Brain microvascular endothelial cell (primary cell): ENCODE measurements around the gene CAMTA1.

Experiments used
- DNase-seq: peaks from one replicate; pipeline ENCODE4 v3.0.0-alpha.2; 2020
- H3K27ac ChIP-seq: fragments of 250-450 bp; sonication (Bioruptor Pico); 2 replicates; pipeline ENCODE4 v1.5.1; 2020; ENCODE audit warnings: mild to moderate bottlenecking, moderate library complexity
- H3K27me3 ChIP-seq: fragments of 250-450 bp; sonication (Bioruptor Pico); replicated peaks from 2 replicates; pipeline ENCODE4 v1.5.1; 2020; ENCODE audit warnings: mild to moderate bottlenecking
- H3K36me3 ChIP-seq: fragments of 250-450 bp; sonication (Bioruptor Pico); replicated peaks from 2 replicates; pipeline ENCODE4 v1.5.1; 2020; ENCODE audit warnings: mild to moderate bottlenecking
- H3K4me3 ChIP-seq: 2 replicates; pipeline ENCODE4 v1.5.1; 2011; ENCODE audit warnings: low read depth, mild to moderate bottlenecking, control low read depth, low read length, moderate library complexity
- in situ Hi-C: cut with HindIII; loops from 2 replicates; pipeline ENCODE4 v1.10.0; 2017; ENCODE audit warnings: low sequenced_read_pairs, low pct_ligation_motif_present
- TF ChIP-seq, protein P1 (sequence below): IDR thresholded peaks from 2 replicates; pipeline ENCODE4 v1.5.1; 2011; ENCODE audit warnings: low read depth, mild to moderate bottlenecking, moderate library complexity, low read length, control low read depth, inconsistent platforms; ENCODE audit errors: missing control alignments

Gene CAMTA1

GRCh38 chr1:7174980-7175906 is 390.0 kb downstream of the CAMTA1 start:
- in situ Hi-C loops: no loop called here
- TF ChIP-seq, protein P1, sequence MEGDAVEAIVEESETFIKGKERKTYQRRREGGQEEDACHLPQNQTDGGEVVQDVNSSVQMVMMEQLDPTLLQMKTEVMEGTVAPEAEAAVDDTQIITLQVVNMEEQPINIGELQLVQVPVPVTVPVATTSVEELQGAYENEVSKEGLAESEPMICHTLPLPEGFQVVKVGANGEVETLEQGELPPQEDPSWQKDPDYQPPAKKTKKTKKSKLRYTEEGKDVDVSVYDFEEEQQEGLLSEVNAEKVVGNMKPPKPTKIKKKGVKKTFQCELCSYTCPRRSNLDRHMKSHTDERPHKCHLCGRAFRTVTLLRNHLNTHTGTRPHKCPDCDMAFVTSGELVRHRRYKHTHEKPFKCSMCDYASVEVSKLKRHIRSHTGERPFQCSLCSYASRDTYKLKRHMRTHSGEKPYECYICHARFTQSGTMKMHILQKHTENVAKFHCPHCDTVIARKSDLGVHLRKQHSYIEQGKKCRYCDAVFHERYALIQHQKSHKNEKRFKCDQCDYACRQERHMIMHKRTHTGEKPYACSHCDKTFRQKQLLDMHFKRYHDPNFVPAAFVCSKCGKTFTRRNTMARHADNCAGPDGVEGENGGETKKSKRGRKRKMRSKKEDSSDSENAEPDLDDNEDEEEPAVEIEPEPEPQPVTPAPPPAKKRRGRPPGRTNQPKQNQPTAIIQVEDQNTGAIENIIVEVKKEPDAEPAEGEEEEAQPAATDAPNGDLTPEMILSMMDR: no peak
- H3K27ac ChIP-seq: no peak overlapping the region
- peaks cover 2% of the 10 kb centered on the region for H3K27me3 ChIP-seq
- H3K4me3 ChIP-seq: no peak overlapping the region
- no peak for DNase-seq
- H3K36me3 ChIP-seq: no peaks in the 10 kb centered on the region

DNA sequence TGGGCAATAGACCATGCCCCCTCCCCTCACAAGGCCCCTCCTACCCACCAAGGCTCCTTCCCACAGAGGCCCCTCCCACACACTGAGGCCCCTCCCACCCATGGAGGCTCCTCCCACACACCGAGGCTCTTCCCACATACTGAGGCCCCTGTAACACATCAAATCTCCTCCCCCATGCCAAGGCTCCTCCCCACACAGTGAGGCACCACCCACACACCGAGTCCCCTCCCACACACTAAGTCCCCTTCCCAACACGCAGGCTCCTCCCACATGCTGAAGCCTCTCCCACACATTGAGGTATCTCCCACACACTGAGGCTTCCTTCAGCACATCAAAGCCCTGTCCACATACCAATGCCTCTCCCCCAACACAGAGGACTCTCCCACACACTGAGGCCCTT is 391.8 kb downstream of the CAMTA1 start:
- DNase-seq: no peak
- in situ Hi-C loops: no loop called here
- H3K27ac ChIP-seq: no peak overlapping the region
- no peaks in the 10 kb centered on the region for H3K36me3 ChIP-seq
- H3K4me3 ChIP-seq: no peak overlapping the region
- H3K27me3 ChIP-seq: peaks cover 2% of the 10 kb centered on the region
- TF ChIP-seq, protein P1: no peak

GRCh38 chr1:7177438-7178146 is 392.3 kb downstream of the CAMTA1 start:
- in situ Hi-C loops: no loop called here
- TF ChIP-seq, protein P1: no peak
- no peak overlapping the region for H3K27ac ChIP-seq
- no peak for DNase-seq
- H3K4me3 ChIP-seq: no peak overlapping the region
- no peaks in the 10 kb centered on the region for H3K36me3 ChIP-seq
- H3K27me3 ChIP-seq: peaks cover 2% of the 10 kb centered on the region

GRCh38 chr1:7178336-7178735 is 393.1 kb downstream of the CAMTA1 start:
- Histone ChIP-seq H3K4me3 (no peak overlapping the region), H3K27ac (no peak overlapping the region), H3K36me3 (no peaks in the 10 kb centered on the region), H3K27me3 (no peaks in the 10 kb centered on the region)
- in situ Hi-C loops: no loop called here
- DNase-seq: no peak
- TF ChIP-seq, protein P1: no peak

- in situ Hi-C loops: no loop called here
- TF ChIP-seq, protein P1: no peak
- Histone ChIP-seq H3K27me3 (no peaks in the 10 kb centered on the region), H3K4me3 (no peak overlapping the region), H3K27ac (no peak overlapping the region), H3K36me3 (no peaks in the 10 kb centered on the region)
- no peak for DNase-seq
These were observed 393.5 kb downstream of the CAMTA1 start for GRCh38 chr1:7178741-7179140.
